GM12878 (cell line): ENCODE measurements around the gene GMPPB.

ENCODE experiments used
- BACH1 ChIP-seq: fragments of 450-650 bp; IDR thresholded peaks from 2 replicates; pipeline ENCODE4 v1.6.1; 2017; ENCODE audit warnings: mild to moderate bottlenecking, borderline replicate concordance
- CEBPB ChIP-seq, 2 experiments: fragments of 150-350 bp in 1 of 2; IDR thresholded peaks; 2 replicates each; pipeline ENCODE4 v1.6.1; 2012 to 2014; ENCODE audit warnings: low read depth in 2 of 2, low read length in 2 of 2, borderline replicate concordance in 1 of 2, inconsistent platforms in 1 of 2
- CTCF ChIP-seq, 3 experiments: IDR thresholded peaks in 2 of 3; conservative IDR thresholded peaks in 1 of 3; 2 replicates each; pipeline ENCODE4 v1.5.1; 2011; ENCODE audit warnings: low read depth in 3 of 3, low read length in 3 of 3, mild to moderate bottlenecking in 3 of 3, control low read depth in 2 of 3, moderate library complexity in 2 of 3, inconsistent platforms in 1 of 3, mixed read lengths in 1 of 3; ENCODE audit not compliant: control insufficient read depth in 2 of 3, insufficient read depth in 1 of 3; ENCODE audit errors: extremely low read depth in 1 of 3
- FOS ChIP-seq: IDR thresholded peaks from 3 replicates; pipeline ENCODE4 v1.6.1; 2011; ENCODE audit warnings: borderline replicate concordance; ENCODE audit not compliant: insufficient read length; ENCODE audit errors: extremely low read depth
- FOXM1 ChIP-seq: IDR thresholded peaks from 2 replicates; pipeline ENCODE4 v1.6.1; 2012; ENCODE audit warnings: low read depth, mild to moderate bottlenecking, inconsistent platforms, low read length, moderate library complexity
- GABPA ChIP-seq: IDR thresholded peaks from 2 replicates; pipeline ENCODE4 v1.6.1; 2014; ENCODE audit warnings: antibody characterized with exemption, low read depth, mild to moderate bottlenecking, inconsistent platforms
- HDGF ChIP-seq: fragments of 450-650 bp; IDR thresholded peaks from 2 replicates; pipeline ENCODE4 v1.6.1; 2016; ENCODE audit warnings: antibody characterized with exemption
- IKZF1 ChIP-seq: fragments of 450-650 bp; conservative IDR thresholded peaks from 2 replicates; pipeline ENCODE4 v1.6.1; 2017; ENCODE audit warnings: antibody characterized with exemption, mild to moderate bottlenecking
- NFYB ChIP-seq: IDR thresholded peaks from 2 replicates; pipeline ENCODE4 v1.6.1; 2011; ENCODE audit warnings: low read depth, mild to moderate bottlenecking, low read length, improper control_type of control experiment, moderate library complexity; ENCODE audit not compliant: insufficient read depth
- NR2F1 ChIP-seq: fragments of 450-650 bp; conservative IDR thresholded peaks from 2 replicates; pipeline ENCODE4 v1.6.1; 2017; ENCODE audit warnings: mild to moderate bottlenecking
- POLR2A ChIP-seq: IDR thresholded peaks from 2 replicates; pipeline ENCODE4 v1.6.1; 2011; ENCODE audit warnings: low read depth, mild to moderate bottlenecking, low read length
- POLR2AphosphoS2 ChIP-seq: IDR thresholded peaks from 2 replicates; pipeline ENCODE4 v1.6.1; 2011; ENCODE audit warnings: low read depth, mild to moderate bottlenecking, low read length, improper control_type of control experiment, moderate library complexity
- RCOR1 ChIP-seq: conservative IDR thresholded peaks from 2 replicates; pipeline ENCODE4 v1.6.1; 2012; ENCODE audit warnings: low read depth, low read length, improper control_type of control experiment
- USF2 ChIP-seq: IDR thresholded peaks from 2 replicates; pipeline ENCODE4 v1.6.1; 2011; ENCODE audit warnings: low read depth, low read length, improper control_type of control experiment, borderline replicate concordance

GRCh38 chr3:49700453-49701128 is 23.2 kb downstream of the GMPPB start:
- TF ChIP-seq FOXM1 (no peak), POLR2A (no peak), CTCF (IDR thresholded peaks at IDR 0.05 in 2 of 3, conservative IDR thresholded peaks at IDR 0.05 in 1 of 3; ENCODE audit: control insufficient read depth in 2 of 3, extremely low read depth in 1 of 3, insufficient read depth in 1 of 3, low read depth in 3 of 3, low read length in 3 of 3) (peak in 1 of 3 experiments; percentile 10; a peak in 1 of 6 replicates), BACH1 (no peak), GABPA (no peak), USF2 (no peak), RCOR1 (no peak), HDGF (no peak), NFYB (no peak), IKZF1 (no peak), CEBPB (IDR thresholded peaks at IDR 0.05; ENCODE audit: borderline replicate concordance in 1 of 2, low read depth in 2 of 2, low read length in 2 of 2) (no peak), NR2F1 (no peak), FOS (no peak), POLR2AphosphoS2 (no peak)
